Liver (tissue), 9 donors: ENCODE data around the gene OLA1. TPM values are rescaled to one million over a fixed set of nuclear protein-coding genes. Genes with fewer than 3 reads are reported as not detected.

ENCODE experiments used
- DNase-seq: peaks from one replicate; pipeline ENCODE4 v3.0.0-alpha.2; 2017; ENCODE audit warnings: low spot score
- H3K27ac ChIP-seq, 2 donors: one replicate each; pipeline ENCODE4 v1.7.0; 2013; ENCODE audit warnings: inconsistent platforms in 2 of 2, low read length in 2 of 2, control low read depth in 1 of 2, low read depth in 1 of 2, mild to moderate bottlenecking in 1 of 2
- H3K27me3 ChIP-seq, 4 donors: one replicate each; pipeline versions ENCODE4 v1.6.1 to v1.7.0; 2013; ENCODE audit warnings: low read length in 3 of 4, inconsistent platforms in 1 of 4, mild to moderate bottlenecking in 1 of 4, moderate library complexity in 1 of 4; ENCODE audit not compliant: control insufficient read depth in 4 of 4, insufficient read depth in 4 of 4
- H3K36me3 ChIP-seq, 4 donors: one replicate each; pipeline versions ENCODE4 v1.6.1 to v1.7.0; 2013; ENCODE audit warnings: low read length in 3 of 4, mild to moderate bottlenecking in 3 of 4, low read depth in 1 of 4, moderate library complexity in 1 of 4; ENCODE audit not compliant: control insufficient read depth in 4 of 4, insufficient read depth in 3 of 4
- H3K4me1 ChIP-seq, 4 donors: one replicate each; pipeline versions ENCODE4 v1.6.1 to v1.7.0; 2013; ENCODE audit warnings: low read length in 3 of 4, mild to moderate bottlenecking in 3 of 4, moderate library complexity in 1 of 4; ENCODE audit not compliant: control insufficient read depth in 4 of 4, insufficient read depth in 4 of 4
- H3K4me3 ChIP-seq, 3 donors: one replicate each; pipeline versions ENCODE4 v1.6.1 to v1.7.0; 2013; ENCODE audit warnings: low read length in 3 of 3, control low read depth in 1 of 3, low read depth in 1 of 3, mild to moderate bottlenecking in 1 of 3
- H3K9ac ChIP-seq, 2 donors: one replicate each; pipeline ENCODE4 v1.7.0; 2013; ENCODE audit warnings: low read length in 2 of 2, mild to moderate bottlenecking in 2 of 2, moderate library complexity in 2 of 2, control low read depth in 1 of 2, low read depth in 1 of 2
- H3K9me3 ChIP-seq, 4 donors: one replicate each; pipeline versions ENCODE4 v1.6.1 to v1.7.0; 2013; ENCODE audit warnings: low read length in 3 of 4; ENCODE audit not compliant: control insufficient read depth in 4 of 4
- ATF3 ChIP-seq: IDR thresholded peaks from 2 replicates; pipeline ENCODE4 v1.6.1; 2016; ENCODE audit warnings: antibody characterized with exemption
- CTCF ChIP-seq: fragments of 150-350 bp; IDR thresholded peaks from 2 replicates; pipeline ENCODE4 v1.5.1; 2017; ENCODE audit warnings: improper control_type of control experiment, low read depth, low read length; ENCODE audit not compliant: missing input control
- EGR1 ChIP-seq, 2 donors: IDR thresholded peaks; 2 replicates each; pipeline ENCODE4 v1.6.1; 2016 to 2018; ENCODE audit warnings: antibody characterized with exemption in 2 of 2, low read depth in 2 of 2
- FOXA1 ChIP-seq: IDR thresholded peaks from 2 replicates; pipeline ENCODE4 v1.6.1; 2016; ENCODE audit warnings: antibody characterized with exemption
- FOXA2 ChIP-seq: IDR thresholded peaks from 2 replicates; pipeline ENCODE4 v1.6.1; 2016; ENCODE audit warnings: antibody characterized with exemption
- GABPA ChIP-seq, 2 donors: IDR thresholded peaks in 1 of 2; conservative IDR thresholded peaks in 1 of 2; 2 replicates each; pipeline ENCODE4 v1.6.1; 2016; ENCODE audit warnings: antibody characterized with exemption in 2 of 2, mild to moderate bottlenecking in 1 of 2, moderate library complexity in 1 of 2
- HNF4A ChIP-seq, 2 donors: conservative IDR thresholded peaks; 2 replicates each; pipeline ENCODE4 v1.6.1; 2016; ENCODE audit warnings: antibody characterized with exemption in 2 of 2, mild to moderate bottlenecking in 2 of 2
- HNF4G ChIP-seq: IDR thresholded peaks from 2 replicates; pipeline ENCODE4 v1.6.1; 2016; ENCODE audit warnings: antibody characterized with exemption
- JUND ChIP-seq, 2 donors: IDR thresholded peaks; 2 replicates each; pipeline ENCODE4 v1.6.1; 2016; ENCODE audit warnings: antibody characterized with exemption in 2 of 2
- NR2F2 ChIP-seq: IDR thresholded peaks from 2 replicates; pipeline ENCODE4 v1.6.1; 2016; ENCODE audit warnings: antibody characterized with exemption
- RAD21 ChIP-seq, 2 donors: IDR thresholded peaks; 2 replicates each; pipeline ENCODE4 v1.6.1; 2016; ENCODE audit warnings: antibody characterized with exemption in 2 of 2, mild to moderate bottlenecking in 2 of 2
- REST ChIP-seq: IDR thresholded peaks from 2 replicates; pipeline ENCODE4 v1.6.1; 2016; ENCODE audit warnings: antibody characterized with exemption, mild to moderate bottlenecking
- RXRA ChIP-seq, 2 donors: IDR thresholded peaks; 2 replicates each; pipeline ENCODE4 v1.6.1; 2017 to 2018; ENCODE audit warnings: antibody characterized with exemption in 2 of 2, mild to moderate bottlenecking in 1 of 2
- SP1 ChIP-seq: IDR thresholded peaks from 2 replicates; pipeline ENCODE4 v1.6.1; 2018; ENCODE audit warnings: antibody characterized with exemption, mild to moderate bottlenecking
- TAF1 ChIP-seq: conservative IDR thresholded peaks from 2 replicates; pipeline ENCODE4 v1.6.1; 2016; ENCODE audit warnings: antibody characterized with exemption, mild to moderate bottlenecking
- YY1 ChIP-seq: IDR thresholded peaks from 2 replicates; pipeline ENCODE4 v1.6.1; 2016; ENCODE audit warnings: antibody characterized with exemption, mild to moderate bottlenecking
- ZBTB33 ChIP-seq: IDR thresholded peaks from 2 replicates; pipeline ENCODE4 v1.6.1; 2016; ENCODE audit warnings: antibody characterized with exemption
- polyA plus RNA-seq, 2 donors: library from polyadenylated mRNA; stranded (reverse) in 1 of 2; unstranded in 1 of 2; fragments of 200-250 nt in 1 of 2; fragments of >200 nt in 1 of 2; fragmentation: Nextera tagmentation in 1 of 2; extraction: Ambion mirVana in 1 of 2; gene quantifications; one replicate each; pipeline versions ENCODE4 v1.2.1 to v1.2.3, GENCODE V29; 2013 to 2015
- total RNA-seq, 2 donors: library from RNA; depleted of rRNA; stranded (reverse); fragments of >200 nt; gene quantifications; one replicate each; pipeline ENCODE4 v1.2.3, GENCODE V29; 2014
- donor health status: healthy.
- donor health status: healthy.
- donor health status: healthy.
- donor health status: healthy.
- donor health status: healthy.

Gene OLA1
- total and polyA plus RNA-seq, 4 donors: 23.4 to 38.1 (median 32.3) TPM

GRCh38 chr2:174124181-174124580 is 124.2 kb downstream of the OLA1 start (continued):
- TF ChIP-seq ATF3: no peak

GRCh38 chr2:174122185-174122584 is 126.1 kb downstream of the OLA1 start:
- Histone ChIP-seq H3K4me1 (no peaks in the 10 kb centered on the region), H3K36me3 (peaks cover 0 to 2% (median 0%) of the 10 kb centered on the region in 4 donors), H3K27ac (no peak overlapping the region), H3K27me3 (no peaks in the 10 kb centered on the region), H3K9ac (no peak overlapping the region), H3K4me3 (no peak overlapping the region), H3K9me3 (no peaks in the 10 kb centered on the region)
- no peak for DNase-seq
- TF ChIP-seq NR2F2 (no peak), FOXA1 (no peak), REST (no peak), GABPA (IDR thresholded peaks at IDR 0.05 in 1 of 2, conservative IDR thresholded peaks at IDR 0.05 in 1 of 2) (no peak), RXRA (IDR thresholded peaks at IDR 0.05) (no peak), SP1 (no peak), JUND (IDR thresholded peaks at IDR 0.05) (no peak), HNF4A (conservative IDR thresholded peaks at IDR 0.05) (no peak), YY1 (no peak), ATF3 (no peak), RAD21 (IDR thresholded peaks at IDR 0.05) (no peak), ZBTB33 (no peak), CTCF (no peak), TAF1 (no peak), EGR1 (IDR thresholded peaks at IDR 0.05; ENCODE audit: low read depth in 2 of 2) (no peak), HNF4G (no peak), FOXA2 (no peak)
